Stromal cell of bone marrow (primary cell): ENCODE measurements around the gene SIRT2.

ENCODE experiments used
- DNase-seq: peaks from one replicate; pipeline ENCODE4 v3.0.0-alpha.2; 2012; ENCODE audit warnings: low read depth

Gene SIRT2

GRCh38 chr19:38845374-38846024 is 53.9 kb downstream of the SIRT2 start:
- no peak for DNase-seq

GRCh38 chr19:38844093-38844686 is 55.2 kb downstream of the SIRT2 start:
- no peak for DNase-seq

GRCh38 chr19:38843175-38843758 is 56.2 kb downstream of the SIRT2 start:
- DNase-seq, result no peak

- no peak for DNase-seq
These were observed 56.8 kb downstream of the SIRT2 start for GRCh38 chr19:38842439-38843174.

- no peak for DNase-seq
These were observed 57.5 kb downstream of the SIRT2 start for GRCh38 chr19:38841787-38842438.

- no peak for DNase-seq
These were observed 58.1 kb downstream of the SIRT2 start for GRCh38 chr19:38841180-38841766.

- DNase-seq, result no peak
These were observed 58.8 kb downstream of the SIRT2 start for GRCh38 chr19:38840583-38840968.

- no peak for DNase-seq
These were observed 59.4 kb downstream of the SIRT2 start for GRCh38 chr19:38839816-38840582.

GRCh38 chr19:38838986-38839761 is 60.2 kb downstream of the SIRT2 start:
- no peak for DNase-seq

GRCh38 chr19:38838208-38838985 is 61.0 kb downstream of the SIRT2 start:
- no peak for DNase-seq

GRCh38 chr19:38837656-38838121 is 61.7 kb downstream of the SIRT2 start:
- DNase-seq, result no peak

- no peak for DNase-seq
These were observed 62.3 kb downstream of the SIRT2 start for GRCh38 chr19:38836983-38837626.

- DNase-seq, result no peak
These were observed 63.0 kb downstream of the SIRT2 start for GRCh38 chr19:38836159-38836982.

GRCh38 chr19:38834590-38834989 is 64.8 kb downstream of the SIRT2 start:
- DNase-seq, result no peak

GRCh38 chr19:38834104-38834490 is 65.3 kb downstream of the SIRT2 start:
- no peak for DNase-seq

- DNase-seq, result no peak
These were observed 66.4 kb downstream of the SIRT2 start for GRCh38 chr19:38833092-38833425.

- peak; percentile 65 for DNase-seq
These were observed 68.2 kb downstream of the SIRT2 start for GRCh38 chr19:38831142-38831605.

- DNase-seq, result no peak
These were observed 69.2 kb downstream of the SIRT2 start for GRCh38 chr19:38830039-38830733.
